ENCODE measurements around the gene PALLD.

DNA sequence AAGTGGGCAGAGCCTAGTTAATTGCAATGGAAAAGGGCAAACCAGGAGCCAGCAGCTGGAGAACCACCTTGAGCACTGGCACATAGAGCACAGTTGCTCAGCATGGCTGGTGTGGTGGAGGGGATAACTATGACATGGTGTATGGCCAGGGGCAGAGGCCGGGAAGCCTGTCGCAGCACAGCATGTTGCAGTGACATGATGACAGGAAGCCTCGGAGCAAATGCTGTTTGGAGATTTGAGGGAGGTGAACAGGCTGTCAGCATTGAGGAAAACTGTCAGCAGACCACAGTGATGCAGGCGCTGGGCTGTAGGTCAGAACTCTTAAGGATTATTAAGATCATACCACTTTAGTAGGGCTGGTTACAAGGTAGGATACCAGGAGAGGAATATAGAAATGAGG is 284.5 kb downstream of the PALLD start:
- TF ChIP-seq SP1 (CRISPR knock-in tag; conservative IDR thresholded peaks at IDR 0.05) (no peak), NR2C2 (CRISPR knock-in tag; IDR thresholded peaks at IDR 0.05) (no peak), ZNF121 (CRISPR knock-in tag; IDR thresholded peaks at IDR 0.05) (no peak), SMAD3 (CRISPR knock-in tag; IDR thresholded peaks at IDR 0.05; ENCODE audit: borderline replicate concordance) (no peak), ZNF423 (CRISPR knock-in tag; IDR thresholded peaks at IDR 0.05) (no peak)
- TF ChIP-seq, protein P1, sequence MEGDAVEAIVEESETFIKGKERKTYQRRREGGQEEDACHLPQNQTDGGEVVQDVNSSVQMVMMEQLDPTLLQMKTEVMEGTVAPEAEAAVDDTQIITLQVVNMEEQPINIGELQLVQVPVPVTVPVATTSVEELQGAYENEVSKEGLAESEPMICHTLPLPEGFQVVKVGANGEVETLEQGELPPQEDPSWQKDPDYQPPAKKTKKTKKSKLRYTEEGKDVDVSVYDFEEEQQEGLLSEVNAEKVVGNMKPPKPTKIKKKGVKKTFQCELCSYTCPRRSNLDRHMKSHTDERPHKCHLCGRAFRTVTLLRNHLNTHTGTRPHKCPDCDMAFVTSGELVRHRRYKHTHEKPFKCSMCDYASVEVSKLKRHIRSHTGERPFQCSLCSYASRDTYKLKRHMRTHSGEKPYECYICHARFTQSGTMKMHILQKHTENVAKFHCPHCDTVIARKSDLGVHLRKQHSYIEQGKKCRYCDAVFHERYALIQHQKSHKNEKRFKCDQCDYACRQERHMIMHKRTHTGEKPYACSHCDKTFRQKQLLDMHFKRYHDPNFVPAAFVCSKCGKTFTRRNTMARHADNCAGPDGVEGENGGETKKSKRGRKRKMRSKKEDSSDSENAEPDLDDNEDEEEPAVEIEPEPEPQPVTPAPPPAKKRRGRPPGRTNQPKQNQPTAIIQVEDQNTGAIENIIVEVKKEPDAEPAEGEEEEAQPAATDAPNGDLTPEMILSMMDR (IDR thresholded peaks at IDR 0.05), result no peak

Measured in WTC11 (cell line).